OCI-LY3 (cell line): Measurements from ENCODE around the gene TMEM94.

Source experiments
- H2AFZ ChIP-seq: fragments of 200-600, 300-600 bp; shearing (Covaris generic); 2 replicates; pipeline ENCODE4 v1.6.0; 2014; ENCODE audit warnings: antibody characterized with exemption, low read depth, low read length
- H3K27ac ChIP-seq: fragments of 200-600, 300-600 bp; sonication (generic); 2 replicates; pipeline ENCODE4 v1.5.1; 2014; ENCODE audit warnings: mild to moderate bottlenecking, low read length, moderate library complexity, mixed read lengths
- H3K27me3 ChIP-seq: fragments of 200-600, 300-600 bp; sonication (generic); 2 replicates; pipeline ENCODE4 v1.6.1; 2014; ENCODE audit warnings: low read depth, low read length, mixed read lengths
- H3K36me3 ChIP-seq: fragments of 200-600, 300-600 bp; sonication (generic); replicated peaks from 2 replicates; pipeline ENCODE3; 2014; ENCODE audit warnings: low read depth, low read length, mixed read lengths
- H3K4me1 ChIP-seq: fragments of 300-600, 200-600 bp; sonication (generic); 2 replicates; pipeline ENCODE4 v1.6.1; 2014; ENCODE audit warnings: low read length, mixed read lengths
- H3K4me2 ChIP-seq: fragments of 200-600, 300-600 bp; sonication (generic); 2 replicates; pipeline ENCODE4 v1.6.1; 2014; ENCODE audit warnings: low read length, mixed read lengths
- H3K4me3 ChIP-seq: fragments of 300-600, 200-600 bp; sonication (generic); 2 replicates; pipeline ENCODE4 v1.5.1; 2014; ENCODE audit warnings: antibody characterized with exemption, mild to moderate bottlenecking, low read length, moderate library complexity
- H3K79me2 ChIP-seq: fragments of 300-600, 200-600 bp; shearing (Covaris generic); 2 replicates; pipeline ENCODE4 v1.6.1; 2014; ENCODE audit warnings: mild to moderate bottlenecking, low read length, mixed read lengths
- H3K9ac ChIP-seq: fragments of 300-600, 200-600 bp; shearing (Covaris generic); 2 replicates; pipeline ENCODE4 v1.6.0; 2014; ENCODE audit warnings: mild to moderate bottlenecking, low read length, moderate library complexity
- H3K9me3 ChIP-seq: fragments of 200-600, 300-600 bp; shearing (Covaris generic); 2 replicates; pipeline ENCODE4 v1.6.1; 2014; ENCODE audit warnings: low read length, mixed read lengths; ENCODE audit not compliant: insufficient read depth
- H4K20me1 ChIP-seq: fragments of 200-600, 300-600 bp; sonication (generic); 2 replicates; pipeline ENCODE4 v1.6.1; 2016; ENCODE audit warnings: low read length, mixed read lengths; ENCODE audit not compliant: insufficient read depth
- CTCF ChIP-seq: fragments of 200-600, 300-600 bp; sonication (generic); IDR thresholded peaks from 2 replicates; pipeline ENCODE4 v1.5.1; 2014; ENCODE audit warnings: antibody characterized with exemption, low read length, low read depth
- EZH2phosphoT487 ChIP-seq: fragments of 200-600 bp; shearing (Covaris generic); IDR thresholded peaks from 2 replicates; pipeline ENCODE4 v1.6.1; 2018; ENCODE audit warnings: antibody characterized with exemption, mixed run types, low read depth

The TMEM94 gene

DNA sequence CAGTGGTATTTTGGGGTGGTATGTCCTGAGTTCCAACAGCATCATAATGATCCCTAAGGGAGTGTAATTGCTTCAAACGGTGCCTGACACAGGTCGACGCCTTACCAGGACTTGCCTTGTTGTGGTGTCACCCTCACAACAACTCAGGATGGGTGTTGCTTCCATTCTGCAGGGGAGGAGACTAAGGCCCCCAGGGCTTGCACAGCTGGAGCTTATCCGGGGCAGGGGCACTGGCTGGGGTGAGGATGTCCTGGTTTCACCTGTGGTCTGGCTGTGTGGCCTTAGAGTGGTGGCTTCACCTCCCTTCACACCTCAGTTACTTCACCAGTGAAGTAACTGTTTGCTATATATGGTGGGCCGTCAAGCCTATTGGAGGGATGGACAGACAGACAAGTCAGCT, 92.4 kb downstream of the TMEM94 start:
- H3K4me1 ChIP-seq = no peaks in the 10 kb centered on the region
- H3K4me3 ChIP-seq = no peak overlapping the region
- H3K27me3 ChIP-seq = no peaks in the 10 kb centered on the region
- no peaks in the 10 kb centered on the region for H3K9me3 ChIP-seq
- H3K9ac ChIP-seq = no peak overlapping the region
- no peaks in the 10 kb centered on the region for H3K79me2 ChIP-seq
- H3K27ac ChIP-seq = no peak overlapping the region
- no peak for TF ChIP-seq EZH2phosphoT487
- TF ChIP-seq CTCF = no peak
- no peak overlapping the region for H2AFZ ChIP-seq
- H3K4me2 ChIP-seq = no peak overlapping the region
- H3K36me3 ChIP-seq = no peaks in the 10 kb centered on the region
- H4K20me1 ChIP-seq = no peaks in the 10 kb centered on the region
